ENCODE results near the gene CCDC120. TPM values are rescaled to one million over a fixed set of nuclear protein-coding genes. Genes with fewer than 3 reads are reported as not detected.

Gene CCDC120
- 14.5 and 15.7 TPM in 2 replicates for total RNA-seq (2021)
- long read RNA-seq, transcript CCDC120-208 (1 exons, 2,953 nt): major isoform, 6 of 10 reads
- long read RNA-seq, partial matches to known transcripts: 0 of 10 reads
- long read RNA-seq, other reads (novel, unspliced or antisense): 4 of 10 reads

- Mint-ChIP-seq H3K4me3 (peak within 1 kb of the TSS; percentile 74 to 78), H3K36me3 (ENCODE audit: insufficient read depth in 1 of 3, low read depth in 3 of 3) (peaks cover 22 to 41% (median 24%) of the 10 kb centered on the region in 3 experiments), H3K4me1 (peaks cover 15 to 20% of the 10 kb centered on the region in 2 experiments; a peak in 3 of 4 replicates), H3K27me3 (ENCODE audit: low read depth) (0 out of 2 replicates have a peak, but pooled peaks cover 1% of the 10 kb centered on the region), H3K9me3 (peaks cover 78 to 93% of the 10 kb centered on the region in 2 experiments), H3K27ac (peak within 1 kb of the TSS in 2 of 3 experiments; percentile 77 to 88; a peak in 4 of 7 replicates)
- no peak within 1 kb of the TSS for H4K91ac ChIP-seq (ENCODE audit: insufficient read length, low read depth, low read length)
- H4K8ac ChIP-seq (replicated peaks; ENCODE audit: insufficient read length, low read depth, low read length): no peak within 1 kb of the TSS
- H2BK120ac ChIP-seq (ENCODE audit: low read depth, low read length, poor library complexity, severe bottlenecking): no peak within 1 kb of the TSS
- no peak within 1 kb of the TSS for H2BK5ac ChIP-seq (ENCODE audit: insufficient read length, low read length)
- peaks cover 9% of the 10 kb centered on the region for H3K79me2 ChIP-seq (ENCODE audit: insufficient read depth, low read length)
- peak; percentile 68 for DNase-seq
- H3K9ac ChIP-seq (ENCODE audit: extremely low read depth, insufficient read length, low read length): peak within 1 kb of the TSS; percentile 59
- H2AK5ac ChIP-seq (ENCODE audit: insufficient read length, low read length): no peak within 1 kb of the TSS
- H3K23ac ChIP-seq (ENCODE audit: insufficient read length, low read depth, low read length): no peak within 1 kb of the TSS
- peaks cover 2% of the 10 kb centered on the region for H3K79me1 ChIP-seq (ENCODE audit: insufficient read depth, low read depth, low read length, poor library complexity, severe bottlenecking)
- no peak within 1 kb of the TSS for H2BK20ac ChIP-seq (ENCODE audit: low read depth, low read length, poor library complexity, severe bottlenecking)
- no peak within 1 kb of the TSS for H3K56ac ChIP-seq (ENCODE audit: insufficient read length, low read depth, low read length)
- H3K9me3 ChIP-seq (ENCODE audit: control insufficient read depth, low read depth, low read length): no peaks in the 10 kb centered on the region
- no peak within 1 kb of the TSS for H2BK12ac ChIP-seq (ENCODE audit: insufficient read length, low read depth, low read length)
- no peak within 1 kb of the TSS for H2AFZ ChIP-seq (ENCODE audit: low read length)
- H3K27ac ChIP-seq (ENCODE audit: insufficient read length, low read depth, low read length): no peak within 1 kb of the TSS
- no peaks in the 10 kb centered on the region for H4K20me1 ChIP-seq (ENCODE audit: control insufficient read depth, insufficient read depth, insufficient read length)
- TF ChIP-seq CTCF (conservative IDR thresholded peaks at IDR 0.05): no peak
- no peak within 1 kb of the TSS for H3K4ac ChIP-seq (ENCODE audit: low read depth, low read length)
- peaks cover 2% of the 10 kb centered on the region for H3K23me2 ChIP-seq (ENCODE audit: insufficient read length, low read depth, low read length, poor library complexity, severe bottlenecking)
- no CpG with 5 or more reads among the region's 5 CpGs for WGBS (ENCODE audit: extremely low coverage, insufficient read length, low lambda C conversion rate)
- no peaks in the 10 kb centered on the region for H3K27me3 ChIP-seq (ENCODE audit: insufficient read depth, low read length)
- H4K5ac ChIP-seq (ENCODE audit: insufficient read length, low read depth, low read length): no peak within 1 kb of the TSS
- H3K4me1 ChIP-seq (ENCODE audit: insufficient read depth, low read length): no peaks in the 10 kb centered on the region; the same call in 1 of the 2 replicates
- H2BK15ac ChIP-seq (ENCODE audit: low read depth, low read length): no peak within 1 kb of the TSS
- no peak within 1 kb of the TSS for H3T11ph ChIP-seq (ENCODE audit: low read length)
- no peak within 1 kb of the TSS for H3K18ac ChIP-seq (ENCODE audit: insufficient read length, low read depth, low read length)
- no peak within 1 kb of the TSS; the same call in 1 of the 2 replicates for H3K14ac ChIP-seq (ENCODE audit: insufficient read depth, low read length)
- peak within 1 kb of the TSS; percentile 87 for H3K4me2 ChIP-seq (ENCODE audit: insufficient read depth, insufficient read length, low read length)
Measured at GRCh38 chrX:49058794-49059193, at the start of gene CCDC120. Gene CCDC120, plus strand, starts transcription at chrX:49058999. Its CDS starts 3,043 bp downstream, at chrX:49062042.

All from H9 (cell line).